ENCODE measurements around the gene PAK5.

GRCh38 chr20:9817654-9818053 lies 21.2 kb downstream of the PAK5 start:
- TF ChIP-seq CTCF (IDR thresholded peaks at IDR 0.05 in 2 of 3, conservative IDR thresholded peaks at IDR 0.05 in 1 of 3; ENCODE audit: borderline replicate concordance in 1 of 3, insufficient read depth in 1 of 3, low read depth in 2 of 3, low read length in 2 of 3) (no peak), EZH2 (IDR thresholded peaks at IDR 0.05) (no peak), SRF (IDR thresholded peaks at IDR 0.05; ENCODE audit: low read depth) (no peak), POLR2A (IDR thresholded peaks at IDR 0.05; ENCODE audit: borderline replicate concordance, extremely low read depth, insufficient read depth, insufficient read length) (no peak), MAX (IDR thresholded peaks at IDR 0.05) (no peak), POLR2AphosphoS5 (IDR thresholded peaks at IDR 0.05; ENCODE audit: low read depth, low read length) (no peak), ATF3 (IDR thresholded peaks at IDR 0.05) (no peak), EZH2phosphoT487 (IDR thresholded peaks at IDR 0.05; ENCODE audit: borderline replicate concordance) (no peak), ZBTB33 (IDR thresholded peaks at IDR 0.05; ENCODE audit: extremely low read depth, insufficient replicate concordance, low read length) (no peak), REST (IDR thresholded peaks at IDR 0.05; ENCODE audit: low read depth) (no peak), FOSL1 (IDR thresholded peaks at IDR 0.05; ENCODE audit: low read depth) (no peak), ZNF274 (IDR thresholded peaks at IDR 0.05; ENCODE audit: low read depth, low read length) (no peak), JUND (IDR thresholded peaks at IDR 0.05) (no peak)
